ENCODE results near the gene FER1L5. TPM values are rescaled to one million over a fixed set of nuclear protein-coding genes. Genes with fewer than 3 reads are reported as not detected.
A peak's percentile ranks its signal among the peaks of the same experiment; 100 is the strongest.

The FER1L5 gene
- total RNA-seq, 1 donor from 2014 or later: 0.51 TPM

DNA sequence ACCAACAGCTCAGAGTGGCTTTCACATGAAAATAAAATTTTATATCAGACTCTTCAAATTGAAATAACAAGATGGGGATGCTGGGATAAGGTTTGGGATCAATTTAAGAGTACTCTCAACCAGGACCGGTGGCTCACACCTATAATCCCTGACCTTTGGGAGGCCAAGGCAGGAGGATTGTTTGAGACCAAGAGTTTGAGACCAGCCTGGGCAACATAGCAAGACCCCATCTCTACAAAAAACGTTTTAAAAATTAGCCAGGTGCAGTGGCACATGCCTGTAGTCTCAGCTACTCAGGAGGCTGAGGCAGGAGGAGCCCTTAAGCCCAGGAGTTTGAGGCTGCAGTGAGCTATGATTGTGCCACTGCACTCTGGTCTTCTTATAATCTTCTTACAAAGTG is 94.7 kb downstream of the FER1L5 start:
- TF ChIP-seq, protein P1, sequence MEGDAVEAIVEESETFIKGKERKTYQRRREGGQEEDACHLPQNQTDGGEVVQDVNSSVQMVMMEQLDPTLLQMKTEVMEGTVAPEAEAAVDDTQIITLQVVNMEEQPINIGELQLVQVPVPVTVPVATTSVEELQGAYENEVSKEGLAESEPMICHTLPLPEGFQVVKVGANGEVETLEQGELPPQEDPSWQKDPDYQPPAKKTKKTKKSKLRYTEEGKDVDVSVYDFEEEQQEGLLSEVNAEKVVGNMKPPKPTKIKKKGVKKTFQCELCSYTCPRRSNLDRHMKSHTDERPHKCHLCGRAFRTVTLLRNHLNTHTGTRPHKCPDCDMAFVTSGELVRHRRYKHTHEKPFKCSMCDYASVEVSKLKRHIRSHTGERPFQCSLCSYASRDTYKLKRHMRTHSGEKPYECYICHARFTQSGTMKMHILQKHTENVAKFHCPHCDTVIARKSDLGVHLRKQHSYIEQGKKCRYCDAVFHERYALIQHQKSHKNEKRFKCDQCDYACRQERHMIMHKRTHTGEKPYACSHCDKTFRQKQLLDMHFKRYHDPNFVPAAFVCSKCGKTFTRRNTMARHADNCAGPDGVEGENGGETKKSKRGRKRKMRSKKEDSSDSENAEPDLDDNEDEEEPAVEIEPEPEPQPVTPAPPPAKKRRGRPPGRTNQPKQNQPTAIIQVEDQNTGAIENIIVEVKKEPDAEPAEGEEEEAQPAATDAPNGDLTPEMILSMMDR (IDR thresholded peaks at IDR 0.05; ENCODE audit: partially characterized antibody, unreplicated experiment): no peak
- Mint-ChIP-seq H3K27me3 (ENCODE audit: unreplicated experiment) (peaks cover 12% of the 10 kb centered on the region), H3K36me3 (ENCODE audit: unreplicated experiment) (no peaks in the 10 kb centered on the region), H3K9me3 (ENCODE audit: unreplicated experiment) (peaks cover 3% of the 10 kb centered on the region), H3K4me3 (ENCODE audit: unreplicated experiment) (no peak overlapping the region), H3K4me1 (ENCODE audit: low read depth, unreplicated experiment) (peaks cover 8% of the 10 kb centered on the region), H3K27ac (ENCODE audit: unreplicated experiment) (no peak overlapping the region)
- no peak for DNase-seq

DNA sequence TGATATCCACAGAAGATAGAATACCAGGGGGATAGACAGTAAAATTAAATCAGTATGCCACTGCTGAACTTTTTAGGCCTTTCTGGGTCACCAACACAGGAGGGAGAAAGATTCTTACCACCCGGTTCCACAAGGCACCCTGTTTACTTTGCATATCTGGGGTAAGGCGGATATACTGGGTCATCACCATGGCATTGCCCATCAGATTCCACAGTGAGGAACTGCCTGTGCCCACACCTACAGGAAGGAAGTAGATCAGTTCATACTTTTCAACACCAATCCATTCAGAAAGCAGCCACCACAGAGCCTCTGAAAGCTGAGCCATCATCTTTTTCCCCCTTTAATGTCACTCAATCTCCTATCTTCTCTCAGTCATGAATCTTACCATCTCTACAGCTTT is 95.3 kb downstream of the FER1L5 start:
- DNase-seq: no peak
- Mint-ChIP-seq H3K27me3 (ENCODE audit: unreplicated experiment) (peaks cover 12% of the 10 kb centered on the region), H3K9me3 (ENCODE audit: unreplicated experiment) (peaks cover 3% of the 10 kb centered on the region), H3K36me3 (ENCODE audit: unreplicated experiment) (no peaks in the 10 kb centered on the region), H3K27ac (ENCODE audit: unreplicated experiment) (no peak overlapping the region), H3K4me3 (ENCODE audit: unreplicated experiment) (no peak overlapping the region), H3K4me1 (ENCODE audit: low read depth, unreplicated experiment) (peaks cover 8% of the 10 kb centered on the region)
- TF ChIP-seq, protein P1 (IDR thresholded peaks at IDR 0.05; ENCODE audit: partially characterized antibody, unreplicated experiment): no peak

DNA sequence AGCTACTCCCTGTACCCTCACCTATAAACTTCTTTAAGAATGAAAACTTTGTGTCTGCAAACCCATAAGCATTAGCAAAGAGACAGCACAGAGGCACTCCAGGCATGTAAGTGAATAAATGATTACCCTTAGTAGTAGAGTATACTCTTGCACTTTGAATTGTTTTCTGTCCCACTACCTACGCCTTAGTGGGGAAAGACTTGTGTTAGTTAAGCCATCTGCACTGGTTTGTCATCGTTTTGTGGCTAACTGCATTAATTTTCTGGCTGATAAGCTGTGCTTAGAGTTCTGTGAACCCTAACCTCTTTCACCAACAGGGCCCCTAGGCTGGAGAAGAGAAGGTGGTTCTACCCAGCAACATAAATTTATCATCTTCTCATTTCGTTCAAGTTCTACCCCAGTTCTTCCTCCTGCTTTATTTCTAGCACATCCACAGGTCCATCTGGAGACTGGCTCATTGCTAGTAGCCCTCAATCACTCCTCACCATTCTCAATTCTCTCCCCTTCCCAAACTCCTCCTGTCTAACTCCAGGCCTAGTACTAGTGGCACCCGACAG is 96.6 kb downstream of the FER1L5 start:
- Mint-ChIP-seq H3K36me3 (ENCODE audit: unreplicated experiment) (no peaks in the 10 kb centered on the region), H3K9me3 (ENCODE audit: unreplicated experiment) (peaks cover 3% of the 10 kb centered on the region), H3K4me1 (ENCODE audit: low read depth, unreplicated experiment) (peaks cover 8% of the 10 kb centered on the region), H3K27me3 (ENCODE audit: unreplicated experiment) (peaks cover 12% of the 10 kb centered on the region), H3K4me3 (ENCODE audit: unreplicated experiment) (peak overlapping the region; percentile 99), H3K27ac (ENCODE audit: unreplicated experiment) (peak overlapping the region; percentile 91)
- DNase-seq: no peak
- TF ChIP-seq, protein P1 (IDR thresholded peaks at IDR 0.05; ENCODE audit: partially characterized antibody, unreplicated experiment): no peak

DNA sequence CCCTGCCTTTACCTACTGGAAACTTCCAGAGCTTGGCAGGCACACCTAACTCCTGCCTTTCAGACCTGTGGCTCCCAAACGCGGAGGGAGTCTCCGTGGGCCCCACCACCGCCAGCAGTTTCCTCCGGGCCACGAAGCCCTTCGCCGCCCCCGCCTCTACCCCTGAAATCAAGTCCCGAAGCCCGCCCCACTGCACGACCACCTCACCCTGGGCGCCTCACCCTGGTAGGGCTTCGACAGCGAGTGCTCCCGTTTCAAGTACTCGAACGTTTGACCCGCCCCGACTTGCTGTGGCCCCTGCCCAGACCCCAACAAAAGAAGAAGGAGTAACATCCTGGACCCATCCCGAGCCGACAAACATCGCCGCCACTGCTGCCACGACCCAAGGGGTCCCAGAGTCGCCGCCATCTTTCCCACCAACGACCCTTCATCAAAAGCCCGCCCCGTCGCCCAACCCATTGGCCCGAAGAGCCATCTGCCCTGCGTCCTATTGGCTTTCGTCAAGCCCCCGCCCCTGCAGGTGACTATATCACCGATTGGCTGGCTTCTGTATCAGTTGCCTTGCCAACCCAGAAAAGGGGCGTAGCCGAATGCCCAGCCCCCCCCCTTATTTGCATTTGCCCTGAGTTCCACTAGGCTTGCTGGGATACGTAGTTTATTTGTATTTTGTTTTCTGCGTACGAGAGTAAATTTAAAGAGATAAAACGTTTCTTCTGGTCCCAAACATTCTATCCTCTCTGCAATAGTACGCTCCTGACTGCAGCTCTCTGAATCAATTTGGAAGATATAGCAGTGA is 97.3 kb downstream of the FER1L5 start, which contains the start of gene LMAN2L:
TSS of gene LMAN2L (minus strand) at position 432 of the 796 bp plus-strand sequence. CDS start at position 408, 24 bp downstream.
- peaks cover 8% of the 10 kb centered on the region for H3K4me1 Mint-ChIP-seq (ENCODE audit: low read depth, unreplicated experiment)
- peak within 1 kb of the TSS; percentile 91 for H3K27ac Mint-ChIP-seq (ENCODE audit: unreplicated experiment)

More for the DNA sequence above, 97.3 kb downstream of the FER1L5 start, which contains the start of gene LMAN2L:
- H3K36me3 Mint-ChIP-seq (ENCODE audit: unreplicated experiment): no peaks in the 10 kb centered on the region
- peak within 1 kb of the TSS; percentile 99 for H3K4me3 Mint-ChIP-seq (ENCODE audit: unreplicated experiment)
- TF ChIP-seq, protein P1 (IDR thresholded peaks at IDR 0.05; ENCODE audit: partially characterized antibody, unreplicated experiment): no peak
- peaks cover 3% of the 10 kb centered on the region for H3K9me3 Mint-ChIP-seq (ENCODE audit: unreplicated experiment)
- peaks cover 12% of the 10 kb centered on the region for H3K27me3 Mint-ChIP-seq (ENCODE audit: unreplicated experiment)
- DNase-seq: peak; percentile 96

Data from glutamatergic neuron (in vitro differentiated cells).